A549 (cell line): ENCODE measurements around the gene SEC24D. TPM values are rescaled to one million over a fixed set of nuclear protein-coding genes. Genes with fewer than 3 reads are reported as not detected.

Experiments
- ATAC-seq, 2 experiments: fragments of 200-7000 bp in 1 of 2; fragments of >200 bp in 1 of 2; cut with Nextera tagmentation in 1 of 2; cut with Tn5 transposase in 1 of 2; 3 replicates each; pipeline versions ENCODE4 v1.8.0 to v1.9.1; 2018 to 2020; ENCODE audit warnings: mild to moderate bottlenecking in 1 of 2, moderate library complexity in 1 of 2
- CTCF ChIA-PET: fragments of 300-600 bp; sonication (Branson Sonifier 250); formaldehyde crosslinking; extraction: SDS; loops from one replicate; lab custom pipeline; 2021; ENCODE audit warnings: antibody characterized with exemption, inconsistent platforms; lab: Yijun Ruan, JAX
- POLR2A ChIA-PET: fragments of 350-600 bp; formaldehyde crosslinking; extraction: SDS; loops from one replicate; lab custom pipeline; 2021; ENCODE audit warnings: antibody characterized with exemption, inconsistent platforms; lab: Yijun Ruan, JAX
- DNase-seq, 2 experiments: peaks; one replicate each; pipeline versions ENCODE4 v3.0.0 to v3.0.0-alpha.2; 2011 to 2016; ENCODE audit warnings: low read depth in 1 of 2, low spot score in 1 of 2
- FAIRE-seq: peaks from 2 replicates; lab custom pipeline; 2011; peaks lifted over from hg19 to GRCh38; lab: Jason Lieb, UNC
- H3K27ac ChIP-seq, 2 experiments: fragments of >200 bp; sonication (Bioruptor Twin); formaldehyde crosslinking; 3 replicates each; pipeline ENCODE4 v1.5.1; 2016 to 2017
- H3K4me1 ChIP-seq: fragments of >200 bp; sonication (Bioruptor Twin); formaldehyde crosslinking; 3 replicates; pipeline ENCODE4 v1.6.1; 2016
- H3K4me2 ChIP-seq: fragments of >200 bp; sonication (Bioruptor Twin); formaldehyde crosslinking; 3 replicates; pipeline ENCODE4 v1.6.1; 2016
- H3K4me3 ChIP-seq: fragments of >200 bp; sonication (Bioruptor Twin); formaldehyde crosslinking; 3 replicates; pipeline ENCODE4 v1.5.1; 2016
- H3K9me3 ChIP-seq: fragments of >200 bp; sonication (Bioruptor Twin); formaldehyde crosslinking; 3 replicates; pipeline ENCODE4 v1.6.1; 2016
- CEBPB ChIP-seq, 2 experiments: fragments of >200 bp in 1 of 2; sonication (Bioruptor Twin) in 1 of 2; formaldehyde crosslinking in 1 of 2; IDR thresholded peaks; 2 replicates each; pipeline ENCODE4 v1.6.1; 2012 to 2016
- CHD2 ChIP-seq: fragments of 150-350 bp; IDR thresholded peaks from 2 replicates; pipeline ENCODE4 v1.6.1; 2014; ENCODE audit warnings: low read length; ENCODE audit not compliant: partially characterized antibody
- EHF ChIP-seq: fragments of 250-450 bp; sonication (Bioruptor Pico); IDR thresholded peaks from 2 replicates; pipeline ENCODE4 v1.5.0; 2020; ENCODE audit warnings: mild to moderate bottlenecking
- EHMT2 ChIP-seq: fragments of 200-600 bp; sonication (generic); IDR thresholded peaks from 2 replicates; pipeline ENCODE4 v1.6.1; 2016; ENCODE audit warnings: antibody characterized with exemption, low read depth, mild to moderate bottlenecking, moderate library complexity
- ESRRA ChIP-seq: fragments of 150-350 bp; IDR thresholded peaks from 2 replicates; pipeline ENCODE4 v1.6.1; 2014; ENCODE audit warnings: mild to moderate bottlenecking, low read length, borderline replicate concordance
- FOSL2 ChIP-seq, 2 experiments: fragments of 450-650 bp in 1 of 2; fragments of >200 bp in 1 of 2; sonication (Bioruptor Twin) in 1 of 2; formaldehyde crosslinking; IDR thresholded peaks; 2 replicates each; pipeline versions ENCODE4 v1.5.0 to v1.6.1; 2016 to 2020; ENCODE audit warnings: mild to moderate bottlenecking in 1 of 2, moderate library complexity in 1 of 2
- FOXS1 ChIP-seq: fragments of 250-450 bp; sonication (Bioruptor Pico); IDR thresholded peaks from 2 replicates; pipeline ENCODE4 v1.5.0; 2020; ENCODE audit warnings: mild to moderate bottlenecking, moderate library complexity
- GATA3 ChIP-seq: IDR thresholded peaks from 2 replicates; pipeline ENCODE4 v1.6.1; 2012; ENCODE audit warnings: borderline replicate concordance
- HEYL ChIP-seq: fragments of 250-450 bp; sonication (Bioruptor Pico); IDR thresholded peaks from 2 replicates; pipeline ENCODE4 v1.8.0; 2021; ENCODE audit warnings: mild to moderate bottlenecking, moderate library complexity
- HOXA7 ChIP-seq: fragments of 250-450 bp; sonication (Bioruptor Pico); IDR thresholded peaks from 2 replicates; pipeline ENCODE4 v1.5.0; 2020; ENCODE audit warnings: mild to moderate bottlenecking, moderate library complexity
- JUN ChIP-seq, 2 experiments: fragments of >200 bp; sonication (Bioruptor Twin); formaldehyde crosslinking; IDR thresholded peaks; 2 replicates in 1 of 2; 3 replicates in 1 of 2; pipeline ENCODE4 v1.6.1; 2016 to 2017
- KDM5A ChIP-seq: fragments of 200-600 bp; sonication (generic); IDR thresholded peaks from 2 replicates; pipeline ENCODE4 v1.6.1; 2016; ENCODE audit warnings: antibody characterized with exemption, mild to moderate bottlenecking
- MAFK ChIP-seq: fragments of 450-650 bp; IDR thresholded peaks from 2 replicates; pipeline ENCODE4 v1.6.1; 2014; ENCODE audit not compliant: partially characterized antibody
- MYC ChIP-seq: IDR thresholded peaks from 2 replicates; pipeline ENCODE4 v1.6.1; 2012; ENCODE audit warnings: mild to moderate bottlenecking, inconsistent platforms, low read length, improper control_type of control experiment, borderline replicate concordance
- NPAS2 ChIP-seq: fragments of 250-450 bp; sonication (Bioruptor Pico); IDR thresholded peaks from 2 replicates; pipeline ENCODE4 v1.8.0; 2022; ENCODE audit warnings: mild to moderate bottlenecking, moderate library complexity, borderline replicate concordance
- NR3C1 ChIP-seq: fragments of >200 bp; sonication (Bioruptor Twin); formaldehyde crosslinking; IDR thresholded peaks from 3 replicates; pipeline ENCODE4 v1.6.1; 2017
- RARB ChIP-seq: fragments of 250-450 bp; sonication (Bioruptor Pico); IDR thresholded peaks from 2 replicates; pipeline ENCODE4 v1.8.0; 2021; ENCODE audit warnings: mild to moderate bottlenecking, moderate library complexity
- RFX5 ChIP-seq: fragments of 450-650 bp; IDR thresholded peaks from 2 replicates; pipeline ENCODE4 v1.7.1; 2014; ENCODE audit warnings: antibody characterized with exemption, mild to moderate bottlenecking, moderate library complexity
- RNF2 ChIP-seq: fragments of 200-600 bp; sonication (generic); IDR thresholded peaks from 2 replicates; pipeline ENCODE4 v1.6.1; 2016; ENCODE audit warnings: low read depth, mild to moderate bottlenecking, antibody characterized with exemption, moderate library complexity, borderline replicate concordance
- SMC3 ChIP-seq: fragments of >200 bp; sonication (Bioruptor Twin); formaldehyde crosslinking; IDR thresholded peaks from 3 replicates; pipeline ENCODE4 v1.6.1; 2018; ENCODE audit warnings: inconsistent platforms
- ZC3H11A ChIP-seq: fragments of 450-650 bp; IDR thresholded peaks from 2 replicates; pipeline ENCODE4 v1.6.1; 2014; ENCODE audit warnings: antibody characterized with exemption, mild to moderate bottlenecking
- WGBS: methylation state at CpG from one replicate; pipeline ENCODE4 v1.1.6; 2017; ENCODE audit errors: missing lambda C conversion rate; 5-methylcytosine and 5-hydroxymethylcytosine counted together
- polyA plus RNA-seq, 4 experiments: library from polyadenylated mRNA; depleted of rRNA in 3 of 4; stranded (reverse); fragments of >200 nt; fragmentation: RNase III in 1 of 4; extraction: RNeasy Plus Mini Kit Qiagen cat#74134 plus additional on column Dnase treatment in 1 of 4; gene quantifications; 2 replicates in 3 of 4; 3 replicates in 1 of 4; pipeline ENCODE4 v1.2.3, GENCODE V29; 2011 to 2017
- TF ChIP-seq, protein P1 (sequence below): IDR thresholded peaks from 2 replicates; pipeline ENCODE4 v1.6.1; 2012
- TF ChIP-seq, protein P2 (sequence below): fragments of >200 bp; sonication (Bioruptor Twin); formaldehyde crosslinking; IDR thresholded peaks from 3 replicates; pipeline ENCODE4 v1.6.1; 2016
- TF ChIP-seq, protein P3 (sequence below): IDR thresholded peaks from 2 replicates; pipeline ENCODE4 v1.6.1; 2012

SEC24D gene
- polyA plus RNA-seq, 2 of the 4 experiments (the other 2 are of a cell fraction) = 12.8 to 15.6 TPM

DNA sequence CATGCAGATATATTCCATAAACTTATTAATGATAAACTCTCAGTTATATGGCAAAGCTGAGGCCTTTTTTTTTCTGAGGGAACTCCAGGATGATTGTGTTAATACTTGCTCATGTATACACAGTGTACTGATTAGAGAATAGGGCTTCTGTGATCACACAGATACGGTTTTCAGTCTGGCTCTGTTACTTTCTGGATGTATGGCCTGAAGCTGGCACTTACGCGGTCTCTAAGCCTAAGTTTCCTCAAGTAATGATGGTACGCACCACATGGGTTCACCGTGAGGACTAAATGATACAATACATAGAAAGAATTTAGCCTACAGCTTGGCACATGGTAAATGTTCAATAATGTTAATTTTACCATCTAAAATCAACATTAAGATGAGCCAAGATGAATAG is 73.8 kb downstream of the SEC24D start:
- DNase-seq (no peak), FAIRE-seq (no peak), ATAC-seq (no peak)
- no peak overlapping the region for H3K27ac ChIP-seq
- H3K9me3 ChIP-seq = no peaks in the 10 kb centered on the region
- H3K4me3 ChIP-seq = no peak overlapping the region
- TF ChIP-seq RNF2 = no peak
- TF ChIP-seq, protein P1, sequence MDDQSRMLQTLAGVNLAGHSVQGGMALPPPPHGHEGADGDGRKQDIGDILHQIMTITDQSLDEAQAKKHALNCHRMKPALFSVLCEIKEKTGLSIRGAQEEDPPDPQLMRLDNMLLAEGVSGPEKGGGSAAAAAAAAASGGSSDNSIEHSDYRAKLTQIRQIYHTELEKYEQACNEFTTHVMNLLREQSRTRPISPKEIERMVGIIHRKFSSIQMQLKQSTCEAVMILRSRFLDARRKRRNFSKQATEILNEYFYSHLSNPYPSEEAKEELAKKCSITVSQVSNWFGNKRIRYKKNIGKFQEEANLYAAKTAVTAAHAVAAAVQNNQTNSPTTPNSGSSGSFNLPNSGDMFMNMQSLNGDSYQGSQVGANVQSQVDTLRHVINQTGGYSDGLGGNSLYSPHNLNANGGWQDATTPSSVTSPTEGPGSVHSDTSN = no peak
- TF ChIP-seq FOSL2 (IDR thresholded peaks at IDR 0.05) = no peak
- no peak for TF ChIP-seq FOSL2 (CRISPR knock-in tag; IDR thresholded peaks at IDR 0.05)
- no peak for TF ChIP-seq EHMT2
- no peak for TF ChIP-seq FOXS1 (CRISPR knock-in tag)
- no peak for TF ChIP-seq EHF (CRISPR knock-in tag)
- no peak for TF ChIP-seq CHD2
- TF ChIP-seq, protein P2, sequence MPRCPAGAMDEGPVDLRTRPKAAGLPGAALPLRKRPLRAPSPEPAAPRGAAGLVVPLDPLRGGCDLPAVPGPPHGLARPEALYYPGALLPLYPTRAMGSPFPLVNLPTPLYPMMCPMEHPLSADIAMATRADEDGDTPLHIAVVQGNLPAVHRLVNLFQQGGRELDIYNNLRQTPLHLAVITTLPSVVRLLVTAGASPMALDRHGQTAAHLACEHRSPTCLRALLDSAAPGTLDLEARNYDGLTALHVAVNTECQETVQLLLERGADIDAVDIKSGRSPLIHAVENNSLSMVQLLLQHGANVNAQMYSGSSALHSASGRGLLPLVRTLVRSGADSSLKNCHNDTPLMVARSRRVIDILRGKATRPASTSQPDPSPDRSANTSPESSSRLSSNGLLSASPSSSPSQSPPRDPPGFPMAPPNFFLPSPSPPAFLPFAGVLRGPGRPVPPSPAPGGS = no peak
- no peak for TF ChIP-seq NPAS2
- TF ChIP-seq JUN (IDR thresholded peaks at IDR 0.05) = no peak
- no peak for TF ChIP-seq NR3C1
- TF ChIP-seq, protein P3, sequence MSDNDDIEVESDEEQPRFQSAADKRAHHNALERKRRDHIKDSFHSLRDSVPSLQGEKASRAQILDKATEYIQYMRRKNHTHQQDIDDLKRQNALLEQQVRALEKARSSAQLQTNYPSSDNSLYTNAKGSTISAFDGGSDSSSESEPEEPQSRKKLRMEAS = no peak
- TF ChIP-seq HEYL (CRISPR knock-in tag) = no peak
- no peak overlapping the region for H3K4me2 ChIP-seq
- H3K4me1 ChIP-seq = peaks cover 8% of the 10 kb centered on the region; the same call in 2 of the 3 replicates
- ChIA-PET POLR2A (no interaction called here), CTCF (interaction anchor here (1.0 kb wide), 1 partner anchor 208 kb away, joined by 3 read pairs; no protein-coding TSS in a partner anchor)
- 93% methylated on average over 5 of the region's 5 CpGs for WGBS

DNA sequence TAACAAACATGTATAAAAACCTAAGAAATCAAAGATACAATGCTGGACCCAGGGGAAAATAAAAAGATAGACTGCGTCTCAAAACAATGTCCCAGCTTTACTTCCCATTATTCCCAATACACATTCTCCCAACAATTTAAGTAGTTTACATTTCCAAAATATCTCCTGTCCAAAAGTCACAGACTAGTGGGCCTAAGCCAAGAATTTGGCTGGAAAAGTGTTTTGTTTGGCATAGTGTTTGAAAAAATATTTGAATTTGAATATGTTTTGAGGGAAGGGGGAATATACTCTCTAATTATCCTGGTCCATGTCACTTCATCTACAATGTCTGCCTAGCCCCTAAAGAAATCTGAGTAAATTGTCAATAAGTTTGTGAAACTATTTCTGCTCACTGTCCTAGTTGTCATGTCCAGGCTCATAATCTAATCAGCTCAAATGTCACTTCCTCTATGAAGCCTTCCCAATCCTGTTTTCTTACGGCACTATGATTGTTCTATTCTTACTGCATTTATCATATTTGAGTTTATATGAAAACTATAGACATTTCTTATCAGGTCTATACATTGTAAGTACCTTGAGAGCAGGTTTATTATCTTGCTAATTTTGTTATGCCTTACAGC is 74.4 kb downstream of the SEC24D start:
- no peak overlapping the region for H3K27ac ChIP-seq
- H3K4me1 ChIP-seq = peaks cover 8% of the 10 kb centered on the region; the same call in 2 of the 3 replicates
- TF ChIP-seq CHD2 (no peak), GATA3 (no peak), RFX5 (no peak)
- TF ChIP-seq, all 56 proteins: peak for 0
- Histone ChIP-seq H3K4me2 (no peak overlapping the region), H3K9me3 (no peaks in the 10 kb centered on the region), H3K4me3 (no peak overlapping the region)
- POLR2A ChIA-PET = no interaction called here
- no peak for DNase-seq
- FAIRE-seq = no peak
- CTCF ChIA-PET = no interaction called here
- ATAC-seq = no peak
- WGBS = 93% methylated on average over 2 of the region's 2 CpGs

DNA sequence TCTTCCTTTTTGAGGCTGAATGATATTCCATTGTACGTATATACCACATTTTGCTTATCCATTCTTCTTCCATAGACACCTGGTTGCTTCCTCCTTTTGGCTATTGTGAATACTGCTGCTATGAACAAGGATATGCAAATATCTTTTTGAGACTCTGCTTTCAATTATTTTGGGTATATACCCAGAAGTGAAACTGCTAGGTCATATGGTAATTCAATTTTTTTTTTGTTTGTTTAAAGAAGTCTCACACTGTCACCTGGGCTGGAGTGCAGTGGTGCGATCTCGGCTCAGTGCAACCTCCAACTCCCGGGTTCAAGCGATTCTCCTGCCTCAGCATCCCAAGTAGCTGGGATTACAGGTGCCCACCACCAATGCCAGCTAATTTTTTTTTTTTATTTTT is 75.4 kb downstream of the SEC24D start:
- no peak for DNase-seq
- Histone ChIP-seq H3K4me3 (no peak overlapping the region), H3K27ac (no peak overlapping the region), H3K4me1 (peaks cover 1% of the 10 kb centered on the region; the same call in 1 of the 3 replicates), H3K9me3 (no peaks in the 10 kb centered on the region), H3K4me2 (no peak overlapping the region)
- ChIA-PET POLR2A (no interaction called here), CTCF (interaction anchor here (0.9 to 1.0 kb wide), 2 partner anchors 11 to 221 kb away, joined by 4 read pairs; no protein-coding TSS in a partner anchor)
- ATAC-seq = no peak
- TF ChIP-seq KDM5A = no peak
- TF ChIP-seq MAFK = no peak
- no peak for TF ChIP-seq ESRRA
- no peak for TF ChIP-seq ZC3H11A
- TF ChIP-seq RFX5 = no peak
- no peak for TF ChIP-seq SMC3
- TF ChIP-seq MYC = no peak
- no peak for TF ChIP-seq RARB (CRISPR knock-in tag)
- no peak for TF ChIP-seq CEBPB (IDR thresholded peaks at IDR 0.05)
- no peak for TF ChIP-seq HOXA7 (CRISPR knock-in tag)
- FAIRE-seq = no peak
- 91% methylated on average over 5 of the region's 5 CpGs for WGBS
